Activated CD4-positive, alpha-beta T cell treated with anti-CD3 and anti-CD28 coated beads, Interleukin-2, amount 50 U/mL, for 1 hour (primary cell): ENCODE data around the gene EDAR.

Experiments
- DNase-seq: peaks from one replicate; pipeline ENCODE4 v3.0.0-alpha.2; 2020

The EDAR gene

GRCh38 chr2:108988796-108989713 lies at the start of gene EDAR:
TSS of gene EDAR (minus strand) at chr2:108989220. CDS start at chr2:108931014, 58,206 bp downstream.
- peak; percentile 52 for DNase-seq

GRCh38 chr2:109033171-109033570 lies 44.2 kb upstream of the EDAR start:
- DNase-seq = no peak

GRCh38 chr2:109032229-109032820 lies 43.3 kb upstream of the EDAR start:
- peak; percentile 44 for DNase-seq

GRCh38 chr2:109031476-109032228 lies 42.6 kb upstream of the EDAR start:
- peak; percentile 61 for DNase-seq

- DNase-seq = peak; percentile 6
Measured at GRCh38 chr2:109030870-109031475, 42.0 kb upstream of the EDAR start.

- DNase-seq = no peak
Measured at GRCh38 chr2:109029490-109030201, 40.6 kb upstream of the EDAR start.

GRCh38 chr2:109028738-109029489 lies 39.9 kb upstream of the EDAR start:
- DNase-seq = no peak

- no peak for DNase-seq
Measured at GRCh38 chr2:109028277-109028676, 39.3 kb upstream of the EDAR start.

GRCh38 chr2:109027702-109028101 lies 38.7 kb upstream of the EDAR start:
- no peak for DNase-seq

GRCh38 chr2:109024477-109024876 lies 35.5 kb upstream of the EDAR start:
- DNase-seq = no peak

- DNase-seq = no peak
Measured at GRCh38 chr2:109021895-109022300, 32.9 kb upstream of the EDAR start.

- no peak for DNase-seq
Measured at GRCh38 chr2:109020217-109020637, 31.2 kb upstream of the EDAR start.

GRCh38 chr2:109018452-109018851 lies 29.4 kb upstream of the EDAR start:
- DNase-seq = no peak

- DNase-seq = no peak
Measured at GRCh38 chr2:109017017-109017416, 28.0 kb upstream of the EDAR start.

GRCh38 chr2:109016376-109016775 lies 27.4 kb upstream of the EDAR start:
- DNase-seq = no peak

GRCh38 chr2:109014476-109014875 lies 25.5 kb upstream of the EDAR start:
- DNase-seq = no peak

- DNase-seq = no peak
Measured at GRCh38 chr2:109013051-109013450, 24.0 kb upstream of the EDAR start.

GRCh38 chr2:109009920-109010610 lies 21.0 kb upstream of the EDAR start:
- no peak for DNase-seq

- no peak for DNase-seq
Measured at GRCh38 chr2:109006971-109007370, 18.0 kb upstream of the EDAR start.

- no peak for DNase-seq
Measured at GRCh38 chr2:109005686-109006204, 16.7 kb upstream of the EDAR start.

- DNase-seq = no peak
Measured at GRCh38 chr2:109001201-109001600, 12.2 kb upstream of the EDAR start.
